BLaER1 (cell line): Measurements from ENCODE around the gene NXN.
"Not testable (repeated sequence)": the region's sequence is repeated elsewhere in the genome, so short reads cannot be mapped to it uniquely, and the experiment has no call there.

ENCODE experiments used
- H3K27ac ChIP-seq: shearing (Covaris generic); formaldehyde crosslinking; 2 replicates; pipeline ENCODE4 v1.8.1; 2022
- H3K27me3 ChIP-seq: shearing (Covaris generic); formaldehyde crosslinking; 2 replicates; pipeline ENCODE4 v1.8.1; 2022
- H3K36me3 ChIP-seq: shearing (Covaris generic); formaldehyde crosslinking; 2 replicates; pipeline ENCODE4 v1.8.1; 2022
- H3K4me1 ChIP-seq: shearing (Covaris generic); formaldehyde crosslinking; 2 replicates; pipeline ENCODE4 v1.8.1; 2022
- H3K4me2 ChIP-seq: shearing (Covaris generic); formaldehyde crosslinking; 2 replicates; pipeline ENCODE4 v1.8.1; 2022
- H3K4me3 ChIP-seq: shearing (Covaris generic); formaldehyde crosslinking; 2 replicates; pipeline ENCODE4 v1.8.1; 2022
- H3K9ac ChIP-seq: shearing (Covaris generic); formaldehyde crosslinking; 2 replicates; pipeline ENCODE4 v1.8.1; 2022
- H3K9me3 ChIP-seq: shearing (Covaris generic); formaldehyde crosslinking; 2 replicates; pipeline ENCODE4 v1.8.1; 2022
- H4K20me1 ChIP-seq: shearing (Covaris generic); formaldehyde crosslinking; 2 replicates; pipeline ENCODE4 v1.8.1; 2022
- Cebpa-rat ChIP-seq: shearing (Covaris generic); IDR thresholded peaks from 2 replicates; pipeline ENCODE4 v1.8.1; 2022

The NXN gene

GRCh38 chr17:861364-861763, 118.2 kb downstream of the NXN start:
- Histone ChIP-seq H3K9me3 (no peaks in the 10 kb centered on the region), H3K4me3 (no peak overlapping the region), H3K4me1 (peaks cover 100% of the 10 kb centered on the region), H3K27ac (peak overlapping the region; percentile 100), H4K20me1 (no peaks in the 10 kb centered on the region), H3K27me3 (no peaks in the 10 kb centered on the region), H3K36me3 (peaks cover 11% of the 10 kb centered on the region; the same call in 1 of the 2 replicates), H3K9ac (peak overlapping the region; percentile 87), H3K4me2 (peak overlapping the region; percentile 82)
- no peak for TF ChIP-seq Cebpa-rat

GRCh38 chr17:860805-861204, 118.8 kb downstream of the NXN start:
- Histone ChIP-seq H3K27ac (peak overlapping the region; percentile 100), H3K4me1 (peaks cover 100% of the 10 kb centered on the region), H3K4me3 (no peak overlapping the region), H3K9me3 (no peaks in the 10 kb centered on the region), H3K36me3 (peaks cover 8% of the 10 kb centered on the region; the same call in 1 of the 2 replicates), H3K4me2 (peak overlapping the region; percentile 82), H4K20me1 (no peaks in the 10 kb centered on the region), H3K27me3 (no peaks in the 10 kb centered on the region), H3K9ac (peak overlapping the region; percentile 87)
- no peak for TF ChIP-seq Cebpa-rat

GRCh38 chr17:859824-860195, 119.8 kb downstream of the NXN start:
- H3K9me3 ChIP-seq, result no peaks in the 10 kb centered on the region
- no peaks in the 10 kb centered on the region for H3K27me3 ChIP-seq
- H4K20me1 ChIP-seq, result no peaks in the 10 kb centered on the region
- peak overlapping the region; percentile 82 for H3K9ac ChIP-seq
- peaks cover 100% of the 10 kb centered on the region for H3K4me1 ChIP-seq
- H3K27ac ChIP-seq, result peak overlapping the region; percentile 96
- no peak for TF ChIP-seq Cebpa-rat
- H3K36me3 ChIP-seq, result peaks cover 11% of the 10 kb centered on the region; the same call in 1 of the 2 replicates
- H3K4me3 ChIP-seq, result peak overlapping the region; percentile 26; the same call in 1 of the 2 replicates
- peak overlapping the region; percentile 87 for H3K4me2 ChIP-seq

- no peak for TF ChIP-seq Cebpa-rat
- peaks cover 12% of the 10 kb centered on the region; the same call in 1 of the 2 replicates for H3K36me3 ChIP-seq
- peak overlapping the region; percentile 96 for H3K27ac ChIP-seq
- no peaks in the 10 kb centered on the region for H3K9me3 ChIP-seq
- peak overlapping the region; percentile 87 for H3K4me2 ChIP-seq
- H3K27me3 ChIP-seq, result no peaks in the 10 kb centered on the region
- no peaks in the 10 kb centered on the region for H4K20me1 ChIP-seq
- H3K4me1 ChIP-seq, result peaks cover 97% of the 10 kb centered on the region
- peak overlapping the region; percentile 82 for H3K9ac ChIP-seq
- H3K4me3 ChIP-seq, result peak overlapping the region; percentile 26; the same call in 1 of the 2 replicates
Observed at GRCh38 chr17:859061-859823, 120.3 kb downstream of the NXN start.

GRCh38 chr17:856149-856548, 123.4 kb downstream of the NXN start:
- no peak overlapping the region for H3K4me3 ChIP-seq
- H3K27me3 ChIP-seq, result no peaks in the 10 kb centered on the region
- H3K9me3 ChIP-seq, result no peaks in the 10 kb centered on the region
- peaks cover 95% of the 10 kb centered on the region for H3K4me1 ChIP-seq
- H3K27ac ChIP-seq, result peak overlapping the region; percentile 96
- peak overlapping the region; percentile 87 for H3K4me2 ChIP-seq
- H3K36me3 ChIP-seq, result peaks cover 19% of the 10 kb centered on the region
- no peaks in the 10 kb centered on the region for H4K20me1 ChIP-seq
- TF ChIP-seq Cebpa-rat, result no peak
- peak overlapping the region; percentile 51; the same call in 1 of the 2 replicates for H3K9ac ChIP-seq

- H3K36me3 ChIP-seq, result peaks cover 21% of the 10 kb centered on the region
- no peak for TF ChIP-seq Cebpa-rat
- peaks cover 89% of the 10 kb centered on the region for H3K4me1 ChIP-seq
- H3K4me3 ChIP-seq, result no peak overlapping the region
- H3K4me2 ChIP-seq, result peak overlapping the region; percentile 87
- no peaks in the 10 kb centered on the region for H4K20me1 ChIP-seq
- peak overlapping the region; percentile 63 for H3K9ac ChIP-seq
- H3K27ac ChIP-seq, result peak overlapping the region; percentile 96
- no peaks in the 10 kb centered on the region for H3K27me3 ChIP-seq
- H3K9me3 ChIP-seq, result no peaks in the 10 kb centered on the region
Observed at GRCh38 chr17:855569-855968, 124.0 kb downstream of the NXN start.

- Histone ChIP-seq H3K9ac (peak overlapping the region; percentile 99), H3K36me3 (peaks cover 34% of the 10 kb centered on the region), H3K4me3 (peak overlapping the region; percentile 77), H3K4me1 (peaks cover 62% of the 10 kb centered on the region), H3K27ac (peak overlapping the region; percentile 99), H3K4me2 (peak overlapping the region; percentile 99)
- H4K20me1 ChIP-seq, H3K27me3 ChIP-seq, H3K9me3 ChIP-seq: not testable (repeated sequence)
- TF ChIP-seq Cebpa-rat, result peak; percentile 79
Observed at GRCh38 chr17:852850-853249, 126.7 kb downstream of the NXN start.

GRCh38 chr17:852349-852748, 127.2 kb downstream of the NXN start:
- peak overlapping the region; percentile 99 for H3K4me2 ChIP-seq
- H3K9ac ChIP-seq, result peak overlapping the region; percentile 99
- no peaks in the 10 kb centered on the region for H3K9me3 ChIP-seq
- H4K20me1 ChIP-seq, result no peaks in the 10 kb centered on the region
- H3K4me3 ChIP-seq, result peak overlapping the region; percentile 77
- H3K4me1 ChIP-seq, result peaks cover 57% of the 10 kb centered on the region
- peaks cover 34% of the 10 kb centered on the region for H3K36me3 ChIP-seq
- TF ChIP-seq Cebpa-rat, result no peak
- H3K27ac ChIP-seq, result peak overlapping the region; percentile 99
- H3K27me3 ChIP-seq, result no peaks in the 10 kb centered on the region

GRCh38 chr17:851924-852323, 127.7 kb downstream of the NXN start:
- Histone ChIP-seq H3K27ac (peak overlapping the region; percentile 99), H3K36me3 (peaks cover 34% of the 10 kb centered on the region), H3K4me3 (peak overlapping the region; percentile 77), H3K9ac (peak overlapping the region; percentile 99), H3K27me3 (no peaks in the 10 kb centered on the region), H3K4me2 (peak overlapping the region; percentile 99), H4K20me1 (no peaks in the 10 kb centered on the region), H3K9me3 (no peaks in the 10 kb centered on the region), H3K4me1 (peaks cover 53% of the 10 kb centered on the region)
- no peak for TF ChIP-seq Cebpa-rat
